ENCODE results near the gene DUSP9. TPM values are rescaled to one million over a fixed set of nuclear protein-coding genes. Genes with fewer than 3 reads are reported as not detected.

Gene DUSP9
- total RNA-seq, 1 experiment from 2014 or later, result 2.4 TPM

DNA sequence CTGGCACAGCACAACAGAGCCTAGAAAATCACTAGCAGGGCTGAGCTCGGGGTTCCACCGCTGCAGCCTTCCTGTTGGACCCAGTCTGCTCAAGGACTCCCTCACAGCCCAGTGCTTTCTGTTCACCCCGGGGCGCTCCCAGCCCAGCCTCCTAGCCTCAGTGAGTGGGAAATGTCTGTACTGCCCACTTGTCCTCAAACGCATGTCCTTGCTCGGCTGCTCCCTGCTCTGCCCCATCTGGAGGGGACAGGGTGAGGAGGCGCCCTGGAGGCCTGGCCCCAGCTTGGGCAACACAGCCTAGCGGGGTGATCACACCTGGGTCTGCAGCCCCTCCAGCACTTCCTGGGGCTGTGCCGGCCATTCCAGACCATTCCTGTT, 36.2 kb upstream of the DUSP9 start:
- Histone ChIP-seq H3K9me3 (ENCODE audit: control insufficient read depth, low read depth, low read length) (peaks cover 20% of the 10 kb centered on the region), H3K27me3 (ENCODE audit: insufficient read depth, low read length) (no peaks in the 10 kb centered on the region; the same call in 1 of the 2 replicates), H3K14ac (ENCODE audit: insufficient read depth, low read length) (no peak overlapping the region; the same call in 1 of the 2 replicates), H3K23me2 (ENCODE audit: insufficient read length, low read depth, low read length, poor library complexity, severe bottlenecking) (peaks cover 5% of the 10 kb centered on the region), H4K8ac (replicated peaks; ENCODE audit: insufficient read length, low read depth, low read length) (no peak overlapping the region), H3K23ac (ENCODE audit: insufficient read length, low read depth, low read length) (no peak overlapping the region), H4K91ac (ENCODE audit: insufficient read length, low read depth, low read length) (no peak overlapping the region), H3K18ac (ENCODE audit: insufficient read length, low read depth, low read length) (no peak overlapping the region), H3K27ac (ENCODE audit: insufficient read length, low read depth, low read length) (no peak overlapping the region), H4K5ac (ENCODE audit: insufficient read length, low read depth, low read length) (no peak overlapping the region), H2BK12ac (ENCODE audit: insufficient read length, low read depth, low read length) (no peak overlapping the region), H2AK5ac (ENCODE audit: insufficient read length, low read length) (no peak overlapping the region), H3K56ac (ENCODE audit: insufficient read length, low read depth, low read length) (no peak overlapping the region), H3K9ac (ENCODE audit: extremely low read depth, insufficient read length, low read length) (no peak overlapping the region), H3K79me2 (ENCODE audit: insufficient read depth, low read length) (no peaks in the 10 kb centered on the region), H2BK120ac (ENCODE audit: low read depth, low read length, poor library complexity, severe bottlenecking) (no peak overlapping the region), H2AFZ (ENCODE audit: low read length) (no peak overlapping the region), H2BK5ac (ENCODE audit: insufficient read length, low read length) (no peak overlapping the region), H3T11ph (ENCODE audit: low read length) (no peak overlapping the region), H3K4me2 (ENCODE audit: insufficient read depth, insufficient read length, low read length) (no peak overlapping the region), H4K20me1 (ENCODE audit: control insufficient read depth, insufficient read depth, insufficient read length) (no peaks in the 10 kb centered on the region), H3K4me1 (ENCODE audit: insufficient read depth, low read length) (no peaks in the 10 kb centered on the region), H3K79me1 (ENCODE audit: insufficient read depth, low read depth, low read length, poor library complexity, severe bottlenecking) (no peaks in the 10 kb centered on the region), H3K4ac (ENCODE audit: low read depth, low read length) (no peak overlapping the region), H2BK20ac (ENCODE audit: low read depth, low read length, poor library complexity, severe bottlenecking) (no peak overlapping the region), H2BK15ac (ENCODE audit: low read depth, low read length) (no peak overlapping the region; the same call in 1 of the 2 replicates)
- TF ChIP-seq, protein P1, sequence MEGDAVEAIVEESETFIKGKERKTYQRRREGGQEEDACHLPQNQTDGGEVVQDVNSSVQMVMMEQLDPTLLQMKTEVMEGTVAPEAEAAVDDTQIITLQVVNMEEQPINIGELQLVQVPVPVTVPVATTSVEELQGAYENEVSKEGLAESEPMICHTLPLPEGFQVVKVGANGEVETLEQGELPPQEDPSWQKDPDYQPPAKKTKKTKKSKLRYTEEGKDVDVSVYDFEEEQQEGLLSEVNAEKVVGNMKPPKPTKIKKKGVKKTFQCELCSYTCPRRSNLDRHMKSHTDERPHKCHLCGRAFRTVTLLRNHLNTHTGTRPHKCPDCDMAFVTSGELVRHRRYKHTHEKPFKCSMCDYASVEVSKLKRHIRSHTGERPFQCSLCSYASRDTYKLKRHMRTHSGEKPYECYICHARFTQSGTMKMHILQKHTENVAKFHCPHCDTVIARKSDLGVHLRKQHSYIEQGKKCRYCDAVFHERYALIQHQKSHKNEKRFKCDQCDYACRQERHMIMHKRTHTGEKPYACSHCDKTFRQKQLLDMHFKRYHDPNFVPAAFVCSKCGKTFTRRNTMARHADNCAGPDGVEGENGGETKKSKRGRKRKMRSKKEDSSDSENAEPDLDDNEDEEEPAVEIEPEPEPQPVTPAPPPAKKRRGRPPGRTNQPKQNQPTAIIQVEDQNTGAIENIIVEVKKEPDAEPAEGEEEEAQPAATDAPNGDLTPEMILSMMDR (conservative IDR thresholded peaks at IDR 0.05), result no peak
- WGBS (ENCODE audit: extremely low coverage, insufficient read length, low lambda C conversion rate), result no CpG with 5 or more reads among the region's 9 CpGs
- 0 out of 4 replicates have a peak, but pooled peaks cover 0 to 3% of the 10 kb centered on the region in 2 experiments for H3K4me1 Mint-ChIP-seq
- DNase-seq, result no peak
- peaks cover 0 to 3% (median 0%) of the 10 kb centered on the region in 3 experiments; a peak in 3 of 7 replicates for H3K36me3 Mint-ChIP-seq (ENCODE audit: insufficient read depth in 1 of 3, low read depth in 3 of 3)
- H3K9me3 Mint-ChIP-seq, result peaks cover 67 to 80% of the 10 kb centered on the region in 2 experiments
- H3K4me3 Mint-ChIP-seq, result peak overlapping the region; percentile 53 to 74
- no peak overlapping the region for H3K27ac Mint-ChIP-seq
- H3K27me3 Mint-ChIP-seq (ENCODE audit: low read depth), result peaks cover 90% of the 10 kb centered on the region
